Cardiac fibroblast (primary cell): Measurements from ENCODE around the gene DIP2A.

Source experiments
- DNase-seq, 2 donors: peaks; one replicate each; pipeline versions ENCODE4 v3.0.0 to v3.0.0-alpha.2; 2010; ENCODE audit warnings: low read depth in 2 of 2
- H3K4me3 ChIP-seq, 2 donors: replicated peaks in 1 of 2; 1 replicate in 1 of 2; 2 replicates in 1 of 2; pipeline ENCODE4 v1.5.1; 2011; ENCODE audit warnings: low read depth in 2 of 2, low read length in 2 of 2, mild to moderate bottlenecking in 2 of 2, moderate library complexity in 1 of 2
- CTCF ChIP-seq: IDR thresholded peaks from one replicate; pipeline ENCODE4 v1.5.1; 2011; ENCODE audit warnings: low read depth, mild to moderate bottlenecking, low read length, inconsistent platforms

The DIP2A gene

DNA sequence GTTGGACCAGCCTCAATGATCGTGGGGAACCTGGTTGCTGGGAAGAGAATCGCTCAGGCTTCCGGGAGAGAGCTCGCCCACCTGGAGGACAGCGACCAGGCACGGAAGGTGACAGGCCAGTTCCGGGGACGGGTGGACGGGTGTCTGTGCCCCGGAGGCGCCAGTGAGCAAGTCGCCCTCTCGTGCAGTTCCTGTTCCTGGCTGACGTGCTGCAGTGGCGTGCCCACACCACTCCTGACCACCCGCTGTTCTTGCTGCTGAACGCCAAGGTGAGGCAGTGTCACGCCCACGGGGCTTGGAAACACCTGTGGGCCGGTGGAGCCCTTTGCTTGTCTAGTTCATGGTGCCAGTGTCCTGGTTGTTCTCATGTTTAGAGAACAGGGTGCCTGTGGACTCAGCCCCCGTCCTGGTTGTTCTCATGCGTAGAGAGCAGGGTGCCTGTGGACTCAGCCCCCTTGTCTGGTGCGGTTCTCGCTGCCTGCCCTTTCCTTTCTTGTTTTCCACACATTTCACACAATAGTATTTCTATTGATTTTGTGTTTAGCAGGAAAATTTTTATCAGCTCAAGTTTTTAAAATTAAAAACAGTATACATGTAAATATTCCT lies 93.0 kb downstream of the DIP2A start:
- no peak for DNase-seq
- no peak overlapping the region for H3K4me3 ChIP-seq
- TF ChIP-seq CTCF: no peak

DNA sequence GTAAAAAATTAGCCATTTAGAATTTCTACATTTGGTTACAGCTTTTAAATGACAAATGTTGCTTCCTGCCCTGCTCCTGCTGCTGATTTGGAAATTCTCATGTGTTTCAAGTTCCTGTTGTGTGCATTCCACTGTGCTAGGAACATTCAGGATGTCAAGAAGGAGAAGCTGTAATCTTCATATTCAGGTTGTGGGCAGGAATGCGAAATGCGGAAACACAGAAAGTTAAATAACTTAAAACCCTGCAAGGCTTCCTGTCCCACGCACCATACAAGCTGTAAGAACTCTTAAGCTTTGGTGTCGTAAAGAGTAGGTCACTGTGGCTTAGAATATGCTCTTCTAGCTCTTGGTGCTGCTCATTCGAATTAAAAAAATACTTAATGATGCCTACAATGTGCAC lies 93.6 kb downstream of the DIP2A start:
- H3K4me3 ChIP-seq: no peak overlapping the region
- no peak for TF ChIP-seq CTCF
- DNase-seq: no peak

DNA sequence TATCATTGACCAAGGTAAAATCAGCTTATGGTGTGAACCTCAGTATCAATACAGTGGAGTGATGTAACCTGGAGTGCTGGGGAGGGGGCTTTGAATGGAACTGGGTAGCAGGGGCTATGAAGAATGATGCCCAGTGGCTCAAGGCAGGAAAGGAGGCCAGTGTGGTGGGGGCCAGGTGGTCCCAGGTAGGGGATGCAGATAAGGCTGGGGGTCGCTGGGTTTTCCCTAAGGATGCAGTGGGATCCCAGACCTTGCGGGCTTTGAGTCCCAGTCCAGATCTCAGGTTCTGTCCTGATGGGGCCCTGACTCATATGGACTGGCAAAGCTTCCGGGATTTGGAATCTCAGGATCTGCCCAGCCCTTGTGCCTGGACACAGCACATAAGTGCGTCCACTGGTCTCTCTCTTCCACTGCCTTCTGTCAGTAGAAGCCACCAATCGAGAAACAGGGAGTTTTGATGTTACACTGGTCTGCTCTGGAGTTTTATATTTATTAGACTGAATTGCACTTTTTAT lies 94.2 kb downstream of the DIP2A start:
- no peak for TF ChIP-seq CTCF
- no peak overlapping the region for H3K4me3 ChIP-seq
- DNase-seq: no peak

GRCh38 chr21:46553993-46554392 lies 95.3 kb downstream of the DIP2A start:
- no peak overlapping the region for H3K4me3 ChIP-seq
- no peak for DNase-seq
- TF ChIP-seq CTCF: no peak

GRCh38 chr21:46554431-46555224 lies 95.9 kb downstream of the DIP2A start:
- H3K4me3 ChIP-seq: no peak overlapping the region
- TF ChIP-seq CTCF: no peak
- no peak for DNase-seq

- H3K4me3 ChIP-seq: no peak overlapping the region
- DNase-seq: no peak
- TF ChIP-seq CTCF: no peak
These were observed 96.5 kb downstream of the DIP2A start for GRCh38 chr21:46555225-46555617.

- no peak for TF ChIP-seq CTCF
- H3K4me3 ChIP-seq: no peak overlapping the region
- DNase-seq: no peak
These were observed 97.0 kb downstream of the DIP2A start for GRCh38 chr21:46555678-46556077.
